ENCODE measurements around the gene SLC8A1. TPM values are rescaled to one million over a fixed set of nuclear protein-coding genes. Genes with fewer than 3 reads are reported as not detected.

Gene SLC8A1
- total RNA-seq, 1 experiment from 2014 or later = 11.1 TPM

DNA sequence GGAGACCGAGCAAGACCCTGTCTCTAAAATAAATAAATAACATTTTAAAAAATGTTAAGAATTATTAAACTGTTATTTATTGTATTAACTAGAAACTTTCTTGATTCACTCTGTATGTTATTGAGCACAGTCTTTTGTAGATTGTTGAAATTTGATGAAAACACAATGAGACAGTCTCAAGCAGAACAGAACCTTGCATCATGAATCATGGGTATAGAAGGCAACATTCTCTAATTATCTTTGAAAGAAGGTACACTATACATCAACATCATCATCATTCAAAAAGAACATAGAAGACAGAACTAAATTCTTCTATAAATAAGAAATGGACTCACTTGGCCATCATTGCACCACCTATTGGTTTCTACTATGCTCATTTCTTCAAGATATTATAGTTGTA, 67.7 kb downstream of the SLC8A1 start:
- Histone ChIP-seq H3K36me3 (no peaks in the 10 kb centered on the region), H3K27me3 (no peaks in the 10 kb centered on the region), H3K9me3 (peaks cover 14% of the 10 kb centered on the region), H3K4me3 (no peak overlapping the region)
- DNase-seq = no peak

DNA sequence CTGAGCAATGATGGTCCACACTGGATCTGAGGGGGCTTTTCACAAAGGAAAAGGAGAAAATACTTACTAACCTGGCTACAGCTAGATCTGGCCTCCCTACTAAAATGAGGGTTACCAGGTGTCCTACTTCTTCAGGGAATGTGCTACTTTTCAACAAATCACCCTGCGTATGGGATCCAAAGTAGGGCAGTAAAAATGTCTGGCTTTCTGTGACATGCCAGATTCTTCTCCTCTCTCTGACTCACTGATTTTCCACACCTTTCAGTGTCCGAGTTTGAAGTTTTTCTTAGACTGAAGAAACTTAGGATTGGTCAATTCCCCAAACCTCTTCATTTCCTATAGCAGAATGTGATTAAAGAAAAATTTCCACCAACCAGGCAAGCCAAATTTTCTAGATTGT, 71.2 kb downstream of the SLC8A1 start:
- no peak for DNase-seq
- H3K9me3 ChIP-seq = peaks cover 14% of the 10 kb centered on the region
- no peak overlapping the region for H3K4me3 ChIP-seq
- H3K36me3 ChIP-seq = no peaks in the 10 kb centered on the region
- H3K27me3 ChIP-seq = no peaks in the 10 kb centered on the region

DNA sequence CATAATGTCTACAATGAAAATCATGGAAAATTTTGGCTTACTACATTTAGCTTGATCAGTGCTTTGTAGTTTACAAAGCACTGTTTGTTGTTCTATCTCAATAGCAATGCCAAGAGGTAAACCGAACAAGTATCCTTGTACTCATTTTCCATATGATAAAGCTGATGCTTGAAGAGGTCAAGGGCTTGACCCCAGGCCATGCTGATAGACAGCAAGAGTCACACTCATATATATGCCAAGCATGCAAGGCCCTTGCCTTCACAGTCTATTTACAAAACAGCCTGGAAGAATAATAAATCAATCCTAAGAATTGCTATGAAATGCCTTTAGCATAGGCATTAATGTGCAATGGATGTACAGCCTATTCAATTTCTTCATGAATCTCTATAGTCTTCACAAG, 71.8 kb downstream of the SLC8A1 start:
- DNase-seq = no peak
- H3K27me3 ChIP-seq = no peaks in the 10 kb centered on the region
- no peaks in the 10 kb centered on the region for H3K36me3 ChIP-seq
- H3K9me3 ChIP-seq = peaks cover 14% of the 10 kb centered on the region
- H3K4me3 ChIP-seq = no peak overlapping the region

DNA sequence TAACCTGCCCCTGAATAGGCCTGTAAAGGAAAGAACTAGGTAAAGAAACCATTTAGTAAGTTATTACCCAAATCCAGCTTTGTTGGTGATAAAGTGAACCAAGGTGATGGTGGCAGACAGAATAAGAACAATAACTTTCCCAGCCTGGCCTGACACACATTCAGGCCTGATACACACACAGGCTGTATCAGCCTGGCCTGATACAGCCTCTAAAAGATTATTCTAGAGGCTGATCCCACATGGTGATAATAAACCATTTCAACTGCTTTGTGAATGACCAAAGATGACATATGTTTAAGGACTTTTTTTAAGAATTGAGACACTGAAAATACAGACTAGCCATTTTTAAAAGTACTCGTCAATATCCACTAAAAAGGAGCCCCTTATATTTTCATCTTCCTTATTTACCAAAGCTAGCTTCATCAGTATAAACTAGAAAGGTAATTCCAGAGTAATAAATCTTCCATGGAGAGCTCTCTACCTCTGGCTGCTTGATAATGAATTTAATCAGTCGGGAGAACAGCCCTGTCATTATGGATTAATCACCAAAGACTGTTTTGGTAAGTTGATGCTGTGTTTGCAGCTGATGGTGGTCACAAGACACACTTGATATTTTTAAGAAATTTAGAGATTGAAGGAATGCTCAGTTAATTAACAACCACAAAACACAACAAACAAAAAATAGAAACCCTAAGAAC, 77.2 kb downstream of the SLC8A1 start:
- H3K9me3 ChIP-seq = no peaks in the 10 kb centered on the region
- H3K36me3 ChIP-seq = no peaks in the 10 kb centered on the region

DNA sequence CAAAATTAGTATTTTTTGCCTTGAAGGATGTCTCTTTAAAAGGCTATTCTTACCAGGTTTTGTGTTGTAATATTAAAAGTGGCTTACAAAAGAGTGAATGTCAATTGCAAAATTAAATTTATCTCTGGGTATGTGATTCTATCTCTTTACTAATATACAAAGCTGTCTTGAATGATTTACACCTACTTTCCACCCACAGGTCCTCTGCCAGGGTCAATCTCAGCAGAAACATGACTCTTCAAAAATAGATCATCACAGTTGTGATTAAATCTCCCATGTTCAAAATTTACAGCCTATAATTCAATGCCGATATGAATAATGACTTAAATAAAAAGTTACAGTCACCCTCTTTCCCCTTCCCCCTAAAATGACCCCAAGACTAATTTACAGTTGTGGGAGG, 78.8 kb downstream of the SLC8A1 start:
- no peaks in the 10 kb centered on the region for H3K9me3 ChIP-seq
- H3K36me3 ChIP-seq = no peaks in the 10 kb centered on the region
- no peak for DNase-seq

More for the DNA sequence above, 77.2 kb downstream of the SLC8A1 start:
- no peak for DNase-seq
- no peak overlapping the region for H3K4me3 ChIP-seq
- H3K27me3 ChIP-seq = no peaks in the 10 kb centered on the region

DNA sequence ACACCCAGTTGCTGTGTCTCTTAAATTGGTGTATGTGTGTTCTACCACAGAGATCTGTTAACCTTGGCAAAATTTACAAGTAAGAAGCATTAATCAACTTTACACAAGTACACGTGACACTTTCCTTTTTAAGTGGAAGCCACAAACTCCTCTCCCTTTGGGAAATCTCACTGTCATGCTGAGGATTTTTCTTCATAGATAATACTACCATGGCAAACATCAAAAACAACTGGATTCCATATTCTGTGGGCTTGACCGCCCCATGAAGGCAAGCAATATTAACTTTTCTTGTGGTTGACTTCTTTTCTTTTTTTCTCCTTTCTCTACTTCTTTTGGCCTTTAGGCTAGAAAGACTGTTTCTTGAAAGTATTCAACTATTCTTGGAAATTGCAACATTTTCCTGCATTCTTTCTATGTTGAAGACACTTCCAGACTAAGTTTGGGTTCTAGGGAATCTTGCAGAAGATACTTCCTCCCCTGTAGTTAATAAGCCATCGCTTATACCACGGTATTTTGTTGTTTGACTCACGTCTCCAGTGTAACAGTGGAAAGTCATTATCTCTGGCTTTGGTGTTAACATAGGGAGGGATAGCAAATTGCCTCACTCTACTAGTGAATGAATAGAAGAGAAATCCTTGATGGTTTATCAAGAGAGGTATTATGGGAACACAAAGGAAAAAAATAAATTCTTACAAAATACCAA, 79.5 kb downstream of the SLC8A1 start:
- no peaks in the 10 kb centered on the region for H3K27me3 ChIP-seq
- H3K36me3 ChIP-seq = no peaks in the 10 kb centered on the region
- no peak for DNase-seq
- no peaks in the 10 kb centered on the region for H3K9me3 ChIP-seq
- no peak overlapping the region for H3K4me3 ChIP-seq

More for the DNA sequence above, 78.8 kb downstream of the SLC8A1 start:
- Histone ChIP-seq H3K4me3 (no peak overlapping the region), H3K27me3 (no peaks in the 10 kb centered on the region)

DNA sequence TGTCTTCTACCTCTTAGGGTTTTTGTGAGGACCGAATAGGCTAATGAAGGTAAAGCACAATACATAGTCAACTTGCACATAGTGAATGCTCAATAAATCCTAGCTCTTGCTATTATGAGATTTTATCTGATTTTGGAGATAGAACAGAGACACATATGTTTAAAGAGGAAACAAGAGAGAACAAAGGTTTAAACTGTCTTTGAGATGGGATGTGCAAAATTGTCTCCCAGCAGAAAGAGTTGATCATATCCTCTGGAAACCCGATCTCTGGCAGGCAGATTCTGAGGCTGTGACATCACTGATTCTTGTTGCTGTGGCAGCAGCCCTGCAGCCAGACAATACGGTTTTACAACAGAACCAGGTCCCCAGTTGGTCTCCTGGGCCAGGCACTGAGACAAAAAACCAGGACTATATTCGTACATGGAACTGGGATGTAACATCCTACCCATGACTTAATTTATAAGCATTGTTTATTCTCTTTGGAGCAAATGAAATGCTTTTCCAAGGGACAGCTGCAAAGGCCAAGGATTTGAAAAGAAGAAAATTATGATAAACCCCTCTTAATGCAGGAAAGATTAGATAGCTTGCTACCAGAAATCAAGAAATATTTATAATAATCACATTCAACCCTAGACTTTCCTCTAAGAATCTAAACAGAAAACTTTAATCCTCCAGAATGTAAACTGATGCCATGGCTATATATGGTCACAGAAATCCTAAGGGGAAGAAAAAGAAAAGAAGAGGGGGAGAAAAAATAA, 80.2 kb downstream of the SLC8A1 start:
- Histone ChIP-seq H3K4me3 (no peak overlapping the region), H3K9me3 (no peaks in the 10 kb centered on the region), H3K27me3 (no peaks in the 10 kb centered on the region), H3K36me3 (no peaks in the 10 kb centered on the region)
- DNase-seq = peak; percentile 57

DNA sequence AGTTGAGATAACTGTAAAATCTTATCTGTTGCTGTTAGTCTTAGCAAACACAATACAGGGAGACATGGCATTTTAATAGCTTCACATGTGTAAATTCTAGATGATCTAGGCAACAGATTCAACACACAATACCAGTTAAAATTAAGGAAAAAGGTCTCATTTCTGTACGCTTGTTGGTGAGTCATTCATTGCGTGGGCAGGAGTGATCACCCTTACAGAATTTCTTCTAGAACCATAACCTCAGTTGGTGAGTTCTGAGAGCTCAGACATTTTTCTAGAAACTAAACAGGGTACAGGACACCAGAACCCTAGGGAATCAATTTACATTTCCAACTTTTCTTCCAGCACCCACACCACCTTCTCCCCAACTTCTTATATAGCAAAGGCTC, 81.9 kb downstream of the SLC8A1 start:
- Histone ChIP-seq H3K9me3 (no peaks in the 10 kb centered on the region), H3K27me3 (no peaks in the 10 kb centered on the region), H3K36me3 (no peaks in the 10 kb centered on the region), H3K4me3 (no peak overlapping the region)
- DNase-seq = no peak

DNA sequence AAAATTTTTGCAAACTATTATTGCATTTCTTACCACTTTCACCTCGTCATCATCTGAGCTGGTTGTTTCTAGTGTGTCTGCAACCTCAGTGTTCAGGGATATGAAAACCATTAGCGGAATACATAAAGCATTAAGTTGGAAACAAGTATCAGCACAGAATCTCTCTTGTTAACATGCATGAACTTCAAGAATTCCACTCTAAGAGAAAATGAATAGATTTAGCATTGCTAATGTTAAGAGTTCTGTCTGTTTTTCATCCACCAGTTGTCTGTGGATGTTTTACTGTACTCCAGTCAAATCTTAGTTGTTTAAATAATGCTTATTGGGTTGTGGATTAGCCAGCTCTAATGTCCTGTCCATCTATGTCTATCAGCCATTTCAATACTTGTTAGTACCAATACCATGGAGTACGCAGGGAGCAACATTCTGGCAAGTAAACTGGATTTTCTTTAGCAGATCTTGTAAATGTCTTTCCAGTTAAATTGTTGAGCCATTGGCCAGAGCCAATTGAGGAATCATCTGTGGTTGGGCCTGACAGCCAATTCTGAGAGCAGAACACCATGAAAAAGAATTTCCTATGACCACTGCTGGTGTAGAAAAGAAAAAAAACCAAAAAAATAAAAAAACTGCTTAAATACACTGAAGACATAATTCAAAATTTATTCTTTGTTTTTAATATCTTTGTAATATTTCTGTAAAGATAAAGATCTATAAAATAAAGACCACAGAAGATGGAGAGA, 82.5 kb downstream of the SLC8A1 start:
- Histone ChIP-seq H3K9me3 (no peaks in the 10 kb centered on the region), H3K36me3 (no peaks in the 10 kb centered on the region), H3K27me3 (no peaks in the 10 kb centered on the region), H3K4me3 (no peak overlapping the region)
- DNase-seq = no peak

DNA sequence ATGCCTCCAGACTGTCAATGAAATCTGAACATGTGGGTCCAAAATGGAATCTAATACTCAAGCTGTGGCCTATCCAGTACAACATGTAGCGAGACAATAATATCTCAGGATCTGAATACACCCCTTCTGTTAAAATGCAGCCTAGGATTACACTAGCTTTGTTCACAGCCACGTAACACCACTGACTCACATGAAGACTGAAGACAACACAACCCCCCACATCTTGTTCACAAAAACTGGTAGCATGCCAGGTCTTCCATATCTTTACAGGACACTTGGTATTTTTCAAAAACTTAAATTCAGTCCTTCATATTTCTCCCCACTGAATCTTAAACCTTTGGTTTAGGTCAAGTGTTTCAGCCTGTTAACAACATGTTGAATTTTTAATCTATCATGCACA, 84.2 kb downstream of the SLC8A1 start:
- Histone ChIP-seq H3K27me3 (no peaks in the 10 kb centered on the region), H3K4me3 (no peak overlapping the region), H3K9me3 (no peaks in the 10 kb centered on the region), H3K36me3 (no peaks in the 10 kb centered on the region)
- DNase-seq = no peak

DNA sequence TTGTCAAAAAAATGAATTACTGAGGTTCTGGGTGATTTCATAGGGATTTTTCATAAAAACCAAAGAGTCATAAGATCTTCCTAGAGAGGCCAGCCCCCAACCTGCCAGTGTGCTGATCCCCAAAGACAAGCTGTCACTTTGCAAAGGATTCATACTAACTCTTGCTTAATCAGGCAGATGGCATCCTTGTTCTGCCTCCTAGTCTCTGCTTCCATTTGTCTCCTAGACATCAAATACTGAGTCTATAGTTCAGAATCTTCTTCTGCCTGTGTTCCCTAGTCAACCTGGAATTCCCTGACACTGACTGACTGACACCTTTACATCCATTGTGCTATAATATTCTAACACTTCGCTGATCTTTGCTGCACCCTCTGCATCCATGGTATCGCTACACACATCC, 84.9 kb downstream of the SLC8A1 start:
- no peak overlapping the region for H3K4me3 ChIP-seq
- no peak for DNase-seq
- H3K27me3 ChIP-seq = no peaks in the 10 kb centered on the region
- H3K36me3 ChIP-seq = no peaks in the 10 kb centered on the region
- H3K9me3 ChIP-seq = no peaks in the 10 kb centered on the region

DNA sequence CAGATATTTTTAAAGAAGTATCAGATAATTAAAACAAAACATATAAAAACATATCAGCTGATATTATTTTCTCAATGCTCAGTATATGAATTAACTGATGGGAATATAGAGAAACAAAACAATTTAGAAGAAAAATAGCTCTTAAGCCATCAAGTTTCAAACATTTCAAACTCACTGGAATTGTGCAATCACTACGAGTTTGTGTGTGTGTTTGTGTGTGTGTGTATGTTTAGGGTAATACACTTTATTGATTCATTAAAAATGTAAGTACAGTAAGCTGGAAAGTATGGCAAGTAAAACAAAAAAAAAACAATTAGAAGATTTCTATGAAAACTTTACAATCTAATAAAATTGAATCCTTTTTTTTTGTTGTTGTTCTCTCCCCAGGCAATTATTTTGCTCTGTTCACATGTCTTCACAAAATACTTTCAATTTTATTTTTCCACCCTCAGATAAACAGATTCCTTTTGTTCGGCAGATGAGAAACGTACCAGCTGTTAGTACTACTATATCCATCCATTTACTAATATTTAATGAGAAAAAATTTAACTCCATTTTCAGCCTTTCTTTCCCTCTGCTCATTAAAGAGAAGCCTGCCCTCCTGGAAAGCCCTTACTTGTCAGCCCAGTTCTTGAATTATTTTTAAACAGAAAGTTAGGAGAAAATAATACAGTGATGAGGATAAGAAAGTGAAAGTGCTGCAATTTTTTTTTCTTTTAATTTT, 87.6 kb downstream of the SLC8A1 start:
- Histone ChIP-seq H3K27me3 (no peaks in the 10 kb centered on the region), H3K9me3 (no peaks in the 10 kb centered on the region), H3K36me3 (no peaks in the 10 kb centered on the region), H3K4me3 (peak overlapping the region; percentile 47)
- DNase-seq = no peak

DNA sequence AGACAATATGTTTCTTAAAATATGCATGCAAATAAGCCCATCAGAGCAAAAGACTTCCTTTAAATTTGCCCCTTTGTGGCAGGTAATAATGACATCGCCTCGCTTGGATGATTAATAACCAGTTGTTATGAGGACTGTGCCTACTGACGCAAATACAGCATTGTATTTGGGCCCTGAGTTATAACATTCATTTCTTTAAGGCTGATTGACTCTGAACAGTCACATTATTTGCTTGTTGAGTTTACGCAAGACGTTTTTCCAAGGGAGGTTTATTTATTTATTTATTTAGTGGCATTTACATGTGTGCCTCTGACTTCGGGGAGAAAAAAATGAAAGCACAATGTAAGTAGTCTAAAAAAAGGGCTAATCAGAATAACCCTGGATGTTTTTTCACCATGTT, 88.3 kb downstream of the SLC8A1 start:
- peak overlapping the region; percentile 47 for H3K4me3 ChIP-seq
- H3K27me3 ChIP-seq = no peaks in the 10 kb centered on the region
- H3K36me3 ChIP-seq = no peaks in the 10 kb centered on the region
- DNase-seq = no peak
- H3K9me3 ChIP-seq = no peaks in the 10 kb centered on the region

DNA sequence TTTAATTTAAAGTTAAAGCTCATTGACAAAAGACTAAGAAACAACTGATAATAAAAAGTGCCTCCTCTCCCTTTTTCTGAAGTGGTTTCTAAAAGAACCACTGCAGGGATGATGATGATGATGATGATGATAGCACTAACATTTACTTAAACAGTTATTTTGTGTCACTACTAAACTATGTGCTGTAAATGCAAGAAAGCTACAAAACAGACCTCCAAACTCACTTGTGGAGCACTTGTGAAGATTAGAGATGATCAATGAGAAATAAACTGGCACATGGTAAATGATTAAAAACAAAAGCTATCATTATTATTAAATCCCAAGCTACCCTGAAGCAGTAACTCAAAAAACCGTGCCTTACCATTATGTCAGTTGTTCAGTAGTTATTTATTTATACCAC, 88.7 kb downstream of the SLC8A1 start:
- no peak for DNase-seq
- Histone ChIP-seq H3K9me3 (no peaks in the 10 kb centered on the region), H3K4me3 (no peak overlapping the region), H3K36me3 (no peaks in the 10 kb centered on the region), H3K27me3 (no peaks in the 10 kb centered on the region)

DNA sequence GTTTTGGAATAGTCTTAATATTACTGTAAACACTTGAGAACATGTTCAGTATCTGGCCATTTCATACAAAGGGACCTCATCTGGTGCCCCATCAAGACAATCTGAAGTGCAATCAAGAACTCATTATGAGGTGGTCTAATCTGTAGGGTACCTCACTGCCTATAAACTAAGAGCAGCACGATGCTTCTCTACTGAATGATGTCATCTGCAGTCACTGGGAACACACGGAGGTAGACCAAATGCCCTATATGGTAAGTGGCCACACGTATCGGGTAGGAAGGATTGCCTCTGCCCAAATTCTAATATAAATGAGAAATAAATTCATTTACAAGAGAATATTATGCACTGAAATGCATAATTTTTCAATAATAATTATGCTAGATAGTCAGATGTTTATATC, 90.4 kb downstream of the SLC8A1 start:
- H3K27me3 ChIP-seq = no peaks in the 10 kb centered on the region
- no peaks in the 10 kb centered on the region for H3K36me3 ChIP-seq
- H3K4me3 ChIP-seq = no peak overlapping the region
- no peak for DNase-seq
- H3K9me3 ChIP-seq = no peaks in the 10 kb centered on the region

DNA sequence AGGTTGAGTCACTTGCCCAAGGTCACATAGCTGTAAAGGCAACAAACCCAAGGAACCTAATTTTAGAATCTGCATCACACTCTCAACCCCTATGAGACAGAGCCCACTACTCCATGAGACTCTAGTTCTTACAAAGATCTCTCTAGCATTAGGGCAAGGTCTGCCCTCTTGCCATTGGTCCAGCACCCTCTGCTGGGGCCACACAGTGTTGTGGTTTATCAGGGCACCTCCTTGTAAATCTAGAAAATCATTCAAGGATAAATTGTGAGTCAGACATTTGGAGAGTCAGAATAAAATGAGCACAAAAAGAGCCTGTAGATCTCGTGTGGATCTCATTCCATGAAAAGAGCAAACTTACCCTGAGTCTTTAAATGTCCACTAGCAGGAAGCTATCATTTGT, 91.2 kb downstream of the SLC8A1 start:
- Histone ChIP-seq H3K36me3 (no peaks in the 10 kb centered on the region), H3K4me3 (no peak overlapping the region), H3K9me3 (no peaks in the 10 kb centered on the region), H3K27me3 (no peaks in the 10 kb centered on the region)
- DNase-seq = no peak
